ENCODE results near the gene FCHSD2. TPM values are rescaled to one million over a fixed set of nuclear protein-coding genes. Genes with fewer than 3 reads are reported as not detected.

Gene FCHSD2
- total and polyA plus RNA-seq, 2 donors from 2014 or later = 8.0 to 58.7 TPM

GRCh38 chr11:73176874-73177155, 34.7 kb upstream of the FCHSD2 start:
- peak overlapping the region in 1 of 2 donors; percentile 29 for H3K27ac ChIP-seq (ENCODE audit: low read depth in 2 of 2, low read length in 2 of 2)
- no peak overlapping the region for H3K4me3 ChIP-seq (ENCODE audit: low read length in 3 of 3)
- H3K36me3 ChIP-seq (ENCODE audit: control insufficient read depth in 2 of 3, insufficient read depth in 3 of 3, low read length in 3 of 3) = no peaks in the 10 kb centered on the region
- DNase-seq (no peak), FAIRE-seq (no peak)
- no peaks in the 10 kb centered on the region for H3K9me3 ChIP-seq (ENCODE audit: control insufficient read depth in 2 of 3, insufficient read depth in 1 of 3, low read length in 3 of 3)
- intact Hi-C loops (cut with DNase I) = loop anchor here (5.0 to 10.0 kb wide), 2 partner anchors 345 to 452 kb away; no protein-coding TSS in a partner anchor
- H3K27me3 ChIP-seq (ENCODE audit: control insufficient read depth, insufficient read depth, low read length) = no peaks in the 10 kb centered on the region
- H3K4me1 ChIP-seq (ENCODE audit: control insufficient read depth in 2 of 3, insufficient read depth in 2 of 3, low read depth in 1 of 3, low read length in 3 of 3) = peaks cover 2 to 13% (median 13%) of the 10 kb centered on the region in 3 donors
- no peak for TF ChIP-seq CTCF (IDR thresholded peaks at IDR 0.05; ENCODE audit: borderline replicate concordance, extremely low read depth, insufficient read depth)
- no peak overlapping the region for H3K9ac ChIP-seq (ENCODE audit: low read length in 3 of 3)

GRCh38 chr11:73176145-73176873, 34.2 kb upstream of the FCHSD2 start:
- FAIRE-seq (no peak), DNase-seq (no peak)
- Histone ChIP-seq H3K9me3 (ENCODE audit: control insufficient read depth in 2 of 3, insufficient read depth in 1 of 3, low read length in 3 of 3) (no peaks in the 10 kb centered on the region), H3K36me3 (ENCODE audit: control insufficient read depth in 2 of 3, insufficient read depth in 3 of 3, low read length in 3 of 3) (no peaks in the 10 kb centered on the region), H3K9ac (ENCODE audit: low read length in 3 of 3) (no peak overlapping the region), H3K4me1 (ENCODE audit: control insufficient read depth in 2 of 3, insufficient read depth in 2 of 3, low read depth in 1 of 3, low read length in 3 of 3) (peaks cover 2 to 13% (median 13%) of the 10 kb centered on the region in 3 donors), H3K4me3 (ENCODE audit: low read length in 3 of 3) (no peak overlapping the region), H3K27me3 (ENCODE audit: control insufficient read depth, insufficient read depth, low read length) (no peaks in the 10 kb centered on the region), H3K27ac (ENCODE audit: low read depth in 2 of 2, low read length in 2 of 2) (no peak overlapping the region)
- intact Hi-C loops (cut with DNase I) = loop anchor here (5.0 to 10.0 kb wide), 2 partner anchors 344 to 452 kb away; no protein-coding TSS in a partner anchor
- no peak for TF ChIP-seq CTCF (IDR thresholded peaks at IDR 0.05; ENCODE audit: borderline replicate concordance, extremely low read depth, insufficient read depth)

GRCh38 chr11:73175551-73176144, 33.5 kb upstream of the FCHSD2 start:
- intact Hi-C loops (cut with DNase I) = loop anchor here (5.0 to 10.0 kb wide), 2 partner anchors 343 to 451 kb away; no protein-coding TSS in a partner anchor
- FAIRE-seq (no peak), DNase-seq (peak in 2 of 5 donors; percentile 42 to 57)
- no peaks in the 10 kb centered on the region for H3K36me3 ChIP-seq (ENCODE audit: control insufficient read depth in 2 of 3, insufficient read depth in 3 of 3, low read length in 3 of 3)
- H3K27ac ChIP-seq (ENCODE audit: low read depth in 2 of 2, low read length in 2 of 2) = no peak overlapping the region
- H3K9me3 ChIP-seq (ENCODE audit: control insufficient read depth in 2 of 3, insufficient read depth in 1 of 3, low read length in 3 of 3) = no peaks in the 10 kb centered on the region
- H3K4me1 ChIP-seq (ENCODE audit: control insufficient read depth in 2 of 3, insufficient read depth in 2 of 3, low read depth in 1 of 3, low read length in 3 of 3) = peaks cover 2 to 13% (median 13%) of the 10 kb centered on the region in 3 donors
- H3K4me3 ChIP-seq (ENCODE audit: low read length in 3 of 3) = no peak overlapping the region
- no peak for TF ChIP-seq CTCF (IDR thresholded peaks at IDR 0.05; ENCODE audit: borderline replicate concordance, extremely low read depth, insufficient read depth)
- no peaks in the 10 kb centered on the region for H3K27me3 ChIP-seq (ENCODE audit: control insufficient read depth, insufficient read depth, low read length)
- H3K9ac ChIP-seq (ENCODE audit: low read length in 3 of 3) = no peak overlapping the region

All from kidney (tissue), 14 donors.